Muscle of back (tissue), 11 donors: ENCODE data around the gene GUCY2D. TPM values are rescaled to one million over a fixed set of nuclear protein-coding genes. Genes with fewer than 3 reads are reported as not detected.
"Not testable (repeated sequence)": the region's sequence is repeated elsewhere in the genome, so short reads cannot be mapped to it uniquely, and the experiment has no call there.

Source experiments
- DNase-seq, 3 donors: peaks; one replicate each; pipeline versions ENCODE4 v3.0.0 to v3.0.0-alpha.2; 2013
- polyA plus RNA-seq, 10 donors: library from polyadenylated mRNA; unstranded; fragments of 120-200 nt; gene quantifications; one replicate each; pipeline ENCODE4 v1.2.1, GENCODE V29; 2013; ENCODE audit not compliant: insufficient read length in 10 of 10

GUCY2D gene
- polyA plus RNA-seq, 10 donors = 0.05 to 0.07 TPM; not detected in 8

GRCh38 chr17:8044819-8045810 is 42.7 kb downstream of the GUCY2D start:
- DNase-seq = no peak

GRCh38 chr17:8046306-8046928 is 44.0 kb downstream of the GUCY2D start:
- DNase-seq = no peak

- no peak for DNase-seq
These were observed 44.7 kb downstream of the GUCY2D start for GRCh38 chr17:8046929-8047768.

GRCh38 chr17:8047769-8048110 is 45.3 kb downstream of the GUCY2D start:
- DNase-seq = no peak

- DNase-seq = no peak
These were observed 45.8 kb downstream of the GUCY2D start for GRCh38 chr17:8048236-8048635.

GRCh38 chr17:8048736-8049135 is 46.3 kb downstream of the GUCY2D start:
- no peak for DNase-seq

- no peak for DNase-seq
These were observed 49.4 kb downstream of the GUCY2D start for GRCh38 chr17:8051831-8052230.

- no peak for DNase-seq
These were observed 50.1 kb downstream of the GUCY2D start for GRCh38 chr17:8052256-8053252.

GRCh38 chr17:8053600-8053999 is 51.2 kb downstream of the GUCY2D start:
- no peak for DNase-seq

GRCh38 chr17:8055851-8056231 is 53.4 kb downstream of the GUCY2D start:
- DNase-seq = no peak

- peak in 1 of 3 donors; percentile 53 for DNase-seq
These were observed 54.0 kb downstream of the GUCY2D start for GRCh38 chr17:8056232-8056975.

- DNase-seq = no peak
These were observed 54.7 kb downstream of the GUCY2D start for GRCh38 chr17:8056976-8057625.

GRCh38 chr17:8057691-8058114 is 55.3 kb downstream of the GUCY2D start:
- peak; percentile 64 to 83 (median 66) for DNase-seq

GRCh38 chr17:8059131-8059530 is 56.7 kb downstream of the GUCY2D start:
- DNase-seq = no peak

- peak; percentile 59 to 83 (median 78) for DNase-seq
These were observed 57.9 kb downstream of the GUCY2D start for GRCh38 chr17:8060274-8060673.

- not testable (repeated sequence) for DNase-seq
These were observed 59.4 kb downstream of the GUCY2D start for GRCh38 chr17:8061851-8062250.

GRCh38 chr17:8062435-8062806 is 60.0 kb downstream of the GUCY2D start:
- DNase-seq = peak in 1 of 3 donors; percentile 27

GRCh38 chr17:8062807-8063483 is 60.5 kb downstream of the GUCY2D start:
- no peak for DNase-seq
